Sigmoid colon (tissue), 7 donors: ENCODE data around the gene KDM6A. TPM values are rescaled to one million over a fixed set of nuclear protein-coding genes. Genes with fewer than 3 reads are reported as not detected.

Source experiments
- DNase-seq: peaks from one replicate; pipeline ENCODE4 v3.0.0-alpha.2; 2019
- H3K27ac ChIP-seq, 4 donors: fragments of 200-600 bp; sonication (generic); one replicate each; pipeline ENCODE4 v1.5.1; 2016 to 2019; ENCODE audit warnings: mild to moderate bottlenecking in 1 of 4
- H3K27me3 ChIP-seq, 3 donors: fragments of 200-600 bp; sonication (generic); one replicate each; pipeline ENCODE4 v1.5.1; 2019; ENCODE audit warnings: mild to moderate bottlenecking in 1 of 3
- H3K36me3 ChIP-seq, 4 donors: fragments of 200-600 bp; sonication (generic); one replicate each; pipeline ENCODE4 v1.5.1; 2016 to 2019
- H3K4me1 ChIP-seq, 4 donors: fragments of 200-600 bp; sonication (generic); one replicate each; pipeline ENCODE4 v1.5.1; 2017 to 2019
- H3K4me3 ChIP-seq, 4 donors: fragments of 200-600 bp; sonication (generic); one replicate each; pipeline ENCODE4 v1.5.1; 2017 to 2019; ENCODE audit warnings: mild to moderate bottlenecking in 2 of 4, moderate library complexity in 1 of 4
- H3K9me3 ChIP-seq, 4 donors: fragments of 200-600 bp in 3 of 4; sonication (generic) in 3 of 4; one replicate each; pipeline versions ENCODE4 v1.5.1 to v1.6.1; 2013 to 2019
- CTCF ChIP-seq, 4 experiments: fragments of 450-650 bp in 3 of 4; fragments of 200-600 bp in 1 of 4; IDR thresholded peaks; one replicate each; pipeline ENCODE4 v1.5.1; 2016 to 2019; ENCODE audit warnings: antibody characterized with exemption in 4 of 4, mild to moderate bottlenecking in 3 of 4, moderate library complexity in 2 of 4
- EP300 ChIP-seq, 4 donors: sonication (generic); formaldehyde crosslinking; IDR thresholded peaks; one replicate each; pipeline ENCODE4 v1.6.1; 2017; ENCODE audit warnings: antibody characterized with exemption in 4 of 4
- POLR2A ChIP-seq, 2 donors: fragments of 450-650 bp; IDR thresholded peaks; one replicate each; pipeline ENCODE4 v1.6.1; 2016; ENCODE audit warnings: antibody characterized with exemption in 2 of 2, mild to moderate bottlenecking in 2 of 2, moderate library complexity in 2 of 2
- POLR2AphosphoS5 ChIP-seq, 4 donors: sonication (generic); formaldehyde crosslinking; IDR thresholded peaks; one replicate each; pipeline ENCODE4 v1.6.1; 2017; ENCODE audit warnings: antibody characterized with exemption in 4 of 4
- WGBS, 2 donors: extraction: QIAGEN DNeasy Blood & Tissue Kit; methylation state at CpG; one replicate each; pipeline ENCODE4 v1.1.7; 2013; 5-methylcytosine and 5-hydroxymethylcytosine counted together
- intact Hi-C: fragments of 100-400 bp; cut with DNase I; formaldehyde crosslinking; loops from one replicate; pipeline ENCODE4 v1.15.1; 2023
- polyA plus RNA-seq, 3 donors: library from polyadenylated mRNA; stranded (reverse); fragments of 200-250 nt; gene quantifications; one replicate each; pipeline ENCODE4 v1.2.3, GENCODE V29; 2013
- total RNA-seq, 4 donors: library from RNA; depleted of rRNA; stranded (reverse); fragments of >200 nt; gene quantifications; one replicate each; pipeline ENCODE4 v1.1.0, GENCODE V29; 2016
- donor health status: healthy with polysubstance abuse.
- donor health status: Bipolar disorder and iron deficiency.
- donor health status: healthy.

KDM6A gene
- total and polyA plus RNA-seq, 7 donors = 8.6 to 35.7 (median 17.9) TPM

- intact Hi-C loops = no loop called here
- no peak overlapping the region for H3K27ac ChIP-seq
- WGBS, 2 donors = 71 to 85% methylated on average over 1 of the region's 1 CpG
- H3K9me3 ChIP-seq = no peaks in the 10 kb centered on the region
- H3K36me3 ChIP-seq = no peaks in the 10 kb centered on the region
- TF ChIP-seq POLR2AphosphoS5 (IDR thresholded peaks at IDR 0.05) (no peak), CTCF (IDR thresholded peaks at IDR 0.05) (no peak), POLR2A (IDR thresholded peaks at IDR 0.05) (no peak)
- H3K4me1 ChIP-seq = peaks cover 0 to 51% (median 19%) of the 10 kb centered on the region in 4 donors
- H3K27me3 ChIP-seq = no peaks in the 10 kb centered on the region
- no peak overlapping the region for H3K4me3 ChIP-seq
- DNase-seq = no peak
Measured at GRCh38 chrX:44958480-44958879, 85.5 kb downstream of the KDM6A start.

- no peak for TF ChIP-seq CTCF (IDR thresholded peaks at IDR 0.05)
- TF ChIP-seq POLR2AphosphoS5 (IDR thresholded peaks at IDR 0.05) = no peak
- TF ChIP-seq POLR2A (IDR thresholded peaks at IDR 0.05) = no peak
- no peak for TF ChIP-seq EP300 (IDR thresholded peaks at IDR 0.05)
- peaks cover 0 to 32% (median 12%) of the 10 kb centered on the region in 4 donors for H3K4me1 ChIP-seq
Measured at GRCh38 chrX:44961817-44962607, 89.0 kb downstream of the KDM6A start.

GRCh38 chrX:44962944-44963343, 90.0 kb downstream of the KDM6A start:
- WGBS, 2 donors = 96 to 98% methylated on average over 5 of the region's 5 CpGs
- H3K4me3 ChIP-seq = no peak overlapping the region
- TF ChIP-seq POLR2A (IDR thresholded peaks at IDR 0.05) (no peak), EP300 (IDR thresholded peaks at IDR 0.05) (no peak), CTCF (IDR thresholded peaks at IDR 0.05) (no peak), POLR2AphosphoS5 (IDR thresholded peaks at IDR 0.05) (no peak)
- no peaks in the 10 kb centered on the region for H3K36me3 ChIP-seq
- peaks cover 0 to 25% (median 12%) of the 10 kb centered on the region in 4 donors for H3K4me1 ChIP-seq
- intact Hi-C loops = no loop called here
- no peak for DNase-seq
- H3K9me3 ChIP-seq = no peaks in the 10 kb centered on the region
- H3K27me3 ChIP-seq = no peaks in the 10 kb centered on the region
- no peak overlapping the region for H3K27ac ChIP-seq

More at GRCh38 chrX:44961817-44962607, 89.0 kb downstream of the KDM6A start:
- intact Hi-C loops = no loop called here
- H3K27ac ChIP-seq = no peak overlapping the region
- no peaks in the 10 kb centered on the region for H3K9me3 ChIP-seq
- H3K36me3 ChIP-seq = no peaks in the 10 kb centered on the region
- no peaks in the 10 kb centered on the region for H3K27me3 ChIP-seq
- H3K4me3 ChIP-seq = no peak overlapping the region
- DNase-seq = no peak
- WGBS, 2 donors = 88 to 89% methylated on average over 6 of the region's 6 CpGs

GRCh38 chrX:44967221-44967620, 94.2 kb downstream of the KDM6A start:
- H3K27ac ChIP-seq = no peak overlapping the region
- no peak for DNase-seq
- 29 to 60% methylated on average over 1 of the region's 1 CpG for WGBS, 2 donors
- no peaks in the 10 kb centered on the region for H3K9me3 ChIP-seq
- H3K4me1 ChIP-seq = no peaks in the 10 kb centered on the region
- intact Hi-C loops = no loop called here
- TF ChIP-seq POLR2AphosphoS5 (IDR thresholded peaks at IDR 0.05) (no peak), EP300 (IDR thresholded peaks at IDR 0.05) (no peak), CTCF (IDR thresholded peaks at IDR 0.05) (no peak), POLR2A (IDR thresholded peaks at IDR 0.05) (no peak)
- no peak overlapping the region for H3K4me3 ChIP-seq
- no peaks in the 10 kb centered on the region for H3K27me3 ChIP-seq
- no peaks in the 10 kb centered on the region for H3K36me3 ChIP-seq
